PC-9 (cell line): ENCODE results near the gene ATP1B3.

Experiments used
- EZH2 ChIP-seq: fragments of 200-600 bp; sonication (generic); IDR thresholded peaks from 2 replicates; pipeline ENCODE4 v1.8.0; 2017; ENCODE audit warnings: antibody characterized with exemption, low read depth
- TF ChIP-seq, protein P1 (sequence below): fragments of 200-600 bp; sonication (generic); conservative IDR thresholded peaks from 2 replicates; pipeline ENCODE4 v1.6.1; 2017; ENCODE audit warnings: mixed run types, antibody characterized with exemption, mild to moderate bottlenecking, moderate library complexity

DNA sequence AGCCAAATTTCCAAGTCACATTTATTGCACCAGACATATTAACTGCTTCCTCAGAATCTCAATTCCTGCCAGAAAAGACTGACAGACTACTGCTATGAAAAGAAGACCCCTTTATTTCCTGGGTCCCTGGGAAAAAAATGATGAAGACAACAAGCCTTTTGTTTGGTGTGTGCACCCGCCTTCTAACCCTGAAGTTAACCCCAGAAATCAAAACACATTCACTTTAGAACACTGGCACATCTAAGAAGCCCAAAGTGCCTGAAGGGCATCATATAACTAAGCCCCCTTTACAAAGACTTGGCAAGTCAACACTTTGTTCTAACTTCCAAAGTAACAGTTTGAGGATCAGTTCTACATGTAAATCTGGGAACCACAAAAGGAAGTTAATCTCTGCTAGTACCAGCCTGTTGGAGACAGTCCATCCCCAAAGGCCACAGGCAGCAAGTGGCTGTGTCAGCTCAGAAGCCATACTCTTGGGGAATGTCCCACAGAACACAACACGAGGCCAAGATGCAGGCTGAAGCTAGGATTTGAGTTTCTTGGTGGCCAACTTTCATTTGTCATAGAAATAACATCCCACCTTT lies 16.3 kb upstream of the ATP1B3 start:
- TF ChIP-seq, protein P1, sequence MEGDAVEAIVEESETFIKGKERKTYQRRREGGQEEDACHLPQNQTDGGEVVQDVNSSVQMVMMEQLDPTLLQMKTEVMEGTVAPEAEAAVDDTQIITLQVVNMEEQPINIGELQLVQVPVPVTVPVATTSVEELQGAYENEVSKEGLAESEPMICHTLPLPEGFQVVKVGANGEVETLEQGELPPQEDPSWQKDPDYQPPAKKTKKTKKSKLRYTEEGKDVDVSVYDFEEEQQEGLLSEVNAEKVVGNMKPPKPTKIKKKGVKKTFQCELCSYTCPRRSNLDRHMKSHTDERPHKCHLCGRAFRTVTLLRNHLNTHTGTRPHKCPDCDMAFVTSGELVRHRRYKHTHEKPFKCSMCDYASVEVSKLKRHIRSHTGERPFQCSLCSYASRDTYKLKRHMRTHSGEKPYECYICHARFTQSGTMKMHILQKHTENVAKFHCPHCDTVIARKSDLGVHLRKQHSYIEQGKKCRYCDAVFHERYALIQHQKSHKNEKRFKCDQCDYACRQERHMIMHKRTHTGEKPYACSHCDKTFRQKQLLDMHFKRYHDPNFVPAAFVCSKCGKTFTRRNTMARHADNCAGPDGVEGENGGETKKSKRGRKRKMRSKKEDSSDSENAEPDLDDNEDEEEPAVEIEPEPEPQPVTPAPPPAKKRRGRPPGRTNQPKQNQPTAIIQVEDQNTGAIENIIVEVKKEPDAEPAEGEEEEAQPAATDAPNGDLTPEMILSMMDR, result no peak
- no peak for TF ChIP-seq EZH2
